Pancreas (tissue), 10 donors: ENCODE data around the gene TEKT3. TPM values are rescaled to one million over a fixed set of nuclear protein-coding genes. Genes with fewer than 3 reads are reported as not detected.

ENCODE experiments used
- ATAC-seq, 4 donors: fragments of 200-7000 bp; cut with Tn5 transposase; one replicate each; pipeline versions ENCODE4 v1.8.0 to v1.9.1; 2020; ENCODE audit warnings: mild to moderate bottlenecking in 4 of 4, moderate library complexity in 4 of 4
- DNase-seq, 6 donors: peaks; one replicate each; pipeline ENCODE4 v3.0.0-alpha.2; 2020
- FAIRE-seq: peaks from 2 replicates; lab custom pipeline; 2012; peaks lifted over from hg19 to GRCh38; lab: Jason Lieb, UNC
- H3K27ac ChIP-seq, 4 donors: fragments of 200-600 bp; sonication (generic); 1 replicate in 3 of 4; 2 replicates in 1 of 4; pipeline versions ENCODE4 v1.5.0 to v1.8.0; 2020
- H3K27me3 ChIP-seq, 4 donors: fragments of 200-600 bp; one replicate each; pipeline ENCODE4 v1.8.0; 2021
- H3K36me3 ChIP-seq, 3 donors: fragments of 200-600 bp; sonication (generic) in 1 of 3; one replicate each; pipeline versions ENCODE4 v1.5.0 to v1.8.0; 2020 to 2021
- H3K4me1 ChIP-seq, 3 donors: fragments of 200-600 bp; one replicate each; pipeline ENCODE4 v1.8.0; 2021
- H3K4me3 ChIP-seq, 4 donors: fragments of 200-600 bp; sonication (generic) in 2 of 4; one replicate each; pipeline versions ENCODE4 v1.5.0 to v1.8.0; 2020 to 2021
- H3K9me3 ChIP-seq, 4 donors: fragments of 200-600 bp; one replicate each; pipeline ENCODE4 v1.8.0; 2021
- CTCF ChIP-seq, 4 donors: fragments of 200-600 bp; sonication (generic) in 3 of 4; IDR thresholded peaks; one replicate each; pipeline versions ENCODE4 v1.5.0 to v1.8.0; 2021; ENCODE audit warnings: antibody characterized with exemption in 4 of 4
- WGBS, 2 donors: extraction: QIAGEN DNeasy Blood & Tissue Kit; methylation state at CpG; one replicate each; pipeline ENCODE4 v1.1.7; 2013; 5-methylcytosine and 5-hydroxymethylcytosine counted together
- intact Hi-C, 3 donors: fragments of 100-400 bp; cut with DNase I; formaldehyde crosslinking; loops; one replicate each; pipeline versions ENCODE4 v1.11.1 to v1.14.2; 2022
- polyA plus RNA-seq, 2 donors: library from polyadenylated mRNA; stranded (reverse); fragments of 200-250 nt; gene quantifications; one replicate each; pipeline ENCODE4 v1.2.3, GENCODE V29; 2013
- total RNA-seq, 6 donors: library from RNA; stranded (reverse); fragmentation: NEBNext Ultra II Directional in 4 of 6; extraction: Animal tissue kit (Norgen Biotek cat#: 25700) in 4 of 6; gene quantifications; one replicate each; pipeline versions ENCODE4 v1.2.1 to v1.2.4, GENCODE V29; 2021 to 2023
- donor health status: healthy with polysubstance abuse.
- donor health status: DM: no; HTN: no; CAD: no; lungs with moderate emphysema.
- donor health status: DM: no; HTN: no; CAD: no.
- donor health status: control.
- donor health status: control.
- donor health status: Bipolar disorder and iron deficiency.
- donor health status: DM: yes; HTN: yes; CAD: no.
- donor health status: DM: no; HTN: no; CAD: no.
- donor health status: DM: no; HTN: no; CAD: no.
- donor health status: DM: yes; HTN: yes; CAD: no.

The TEKT3 gene
- total and polyA plus RNA-seq, 8 donors, result 0.23 to 2.7 (median 0.43) TPM; not detected in 3

- 59 to 67% methylated on average over 9 of the region's 9 CpGs for WGBS, 2 donors
- H3K4me1 ChIP-seq, result peaks cover 6 to 18% (median 7%) of the 10 kb centered on the region in 3 donors
- no peak for FAIRE-seq
- H3K4me3 ChIP-seq, result no peak overlapping the region
- no peak overlapping the region for H3K27ac ChIP-seq
- H3K9me3 ChIP-seq, result no peaks in the 10 kb centered on the region
- no peaks in the 10 kb centered on the region for H3K36me3 ChIP-seq
- TF ChIP-seq CTCF (IDR thresholded peaks at IDR 0.05), result no peak
- intact Hi-C loops, result no loop called here
- ATAC-seq, result peak in 3 of 4 donors; percentile 42 to 56 (median 44)
- DNase-seq, result no peak
- H3K27me3 ChIP-seq, result no peaks in the 10 kb centered on the region
These were observed 42.9 kb upstream of the TEKT3 start for GRCh38 chr17:15384142-15384787.

- intact Hi-C loops, result no loop called here
- 81 to 88% methylated on average over 1 of the region's 1 CpG for WGBS, 2 donors
These were observed 41.5 kb upstream of the TEKT3 start for GRCh38 chr17:15382914-15383313.

GRCh38 chr17:15381707-15382106 is 40.3 kb upstream of the TEKT3 start:
- Histone ChIP-seq H3K4me3 (no peak overlapping the region), H3K27ac (no peak overlapping the region), H3K36me3 (no peaks in the 10 kb centered on the region), H3K27me3 (no peaks in the 10 kb centered on the region), H3K9me3 (no peaks in the 10 kb centered on the region), H3K4me1 (peaks cover 6 to 18% (median 7%) of the 10 kb centered on the region in 3 donors)
- ATAC-seq, result no peak
- DNase-seq, result no peak
- intact Hi-C loops, result no loop called here
- WGBS, 2 donors, result 45 to 47% methylated on average over 2 of the region's 2 CpGs
- TF ChIP-seq CTCF (IDR thresholded peaks at IDR 0.05), result no peak
- FAIRE-seq, result no peak

More at GRCh38 chr17:15382914-15383313, 41.5 kb upstream of the TEKT3 start:
- no peak for DNase-seq
- no peak for ATAC-seq
- H3K27me3 ChIP-seq, result no peaks in the 10 kb centered on the region
- H3K9me3 ChIP-seq, result no peaks in the 10 kb centered on the region
- no peak overlapping the region for H3K4me3 ChIP-seq
- no peaks in the 10 kb centered on the region for H3K36me3 ChIP-seq
- peaks cover 6 to 18% (median 7%) of the 10 kb centered on the region in 3 donors for H3K4me1 ChIP-seq
- FAIRE-seq, result no peak
- no peak overlapping the region for H3K27ac ChIP-seq
- no peak for TF ChIP-seq CTCF (IDR thresholded peaks at IDR 0.05)

- no peak for TF ChIP-seq CTCF (IDR thresholded peaks at IDR 0.05)
- ATAC-seq, result no peak
- peaks cover 5 to 13% (median 6%) of the 10 kb centered on the region in 3 donors for H3K4me1 ChIP-seq
- no peaks in the 10 kb centered on the region for H3K27me3 ChIP-seq
- DNase-seq, result no peak
- H3K36me3 ChIP-seq, result no peaks in the 10 kb centered on the region
- intact Hi-C loops, result no loop called here
- H3K27ac ChIP-seq, result no peak overlapping the region
- FAIRE-seq, result no peak
- WGBS, 2 donors, result 78 to 95% methylated on average over 4 of the region's 4 CpGs
- H3K9me3 ChIP-seq, result no peaks in the 10 kb centered on the region
- no peak overlapping the region for H3K4me3 ChIP-seq
These were observed 39.0 kb upstream of the TEKT3 start for GRCh38 chr17:15380446-15380845.

- Histone ChIP-seq H3K27ac (no peak overlapping the region), H3K4me1 (peaks cover 0 to 5% (median under 1%) of the 10 kb centered on the region in 3 donors), H3K36me3 (no peaks in the 10 kb centered on the region), H3K27me3 (no peaks in the 10 kb centered on the region), H3K9me3 (no peaks in the 10 kb centered on the region), H3K4me3 (no peak overlapping the region)
- DNase-seq, result no peak
- 88 to 89% methylated on average over 5 of the region's 5 CpGs for WGBS, 2 donors
- no peak for TF ChIP-seq CTCF (IDR thresholded peaks at IDR 0.05)
- ATAC-seq, result no peak
- no peak for FAIRE-seq
- intact Hi-C loops, result no loop called here
These were observed 38.3 kb upstream of the TEKT3 start for GRCh38 chr17:15379659-15380058.
